ENCODE results near the gene LITAFD.

GRCh38 chr16:8878523-8878911, 3.6 kb upstream of the LITAFD start:
- TF ChIP-seq CTCF (IDR thresholded peaks at IDR 0.05), result no peak
- no peak for TF ChIP-seq POLR2A (IDR thresholded peaks at IDR 0.05)

Data from testis (tissue), 2 donors.